HG03045 (cell line): ENCODE measurements around the gene SPEN.

Experiments
- ATAC-seq: cut with Tn5 transposase; IDR thresholded peaks from one replicate; pipeline ENCODE4 v1.9.1; 2021; ENCODE audit warnings: mild to moderate bottlenecking, moderate library complexity; ENCODE audit not compliant: unreplicated experiment

The SPEN gene

GRCh38 chr1:15957221-15958095 lies 110.0 kb downstream of the SPEN start:
- ATAC-seq = no peak

GRCh38 chr1:15958111-15958510 lies 110.6 kb downstream of the SPEN start:
- no peak for ATAC-seq

- no peak for ATAC-seq
These were observed 111.3 kb downstream of the SPEN start for GRCh38 chr1:15958793-15959192.

DNA sequence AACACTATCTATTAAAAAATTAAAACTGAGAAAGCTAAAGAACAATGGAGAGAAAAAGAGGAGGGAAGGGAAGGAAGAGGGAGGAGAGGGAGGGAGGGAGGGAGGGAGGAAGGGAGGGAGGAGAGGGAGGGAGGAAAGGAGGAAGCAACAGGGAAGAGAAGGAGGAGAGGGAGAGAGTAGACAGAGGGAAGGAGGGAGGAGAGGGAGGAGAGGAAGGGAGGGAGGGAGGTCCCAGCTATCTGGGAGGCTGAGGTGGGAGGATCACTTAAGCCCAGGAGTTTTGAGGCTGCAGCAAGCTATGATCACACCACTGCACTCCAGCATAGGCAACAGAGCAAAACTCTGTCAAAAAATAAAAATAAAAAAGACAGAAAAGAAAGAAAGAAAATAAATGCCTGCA lies 111.9 kb downstream of the SPEN start:
- ATAC-seq = no peak

DNA sequence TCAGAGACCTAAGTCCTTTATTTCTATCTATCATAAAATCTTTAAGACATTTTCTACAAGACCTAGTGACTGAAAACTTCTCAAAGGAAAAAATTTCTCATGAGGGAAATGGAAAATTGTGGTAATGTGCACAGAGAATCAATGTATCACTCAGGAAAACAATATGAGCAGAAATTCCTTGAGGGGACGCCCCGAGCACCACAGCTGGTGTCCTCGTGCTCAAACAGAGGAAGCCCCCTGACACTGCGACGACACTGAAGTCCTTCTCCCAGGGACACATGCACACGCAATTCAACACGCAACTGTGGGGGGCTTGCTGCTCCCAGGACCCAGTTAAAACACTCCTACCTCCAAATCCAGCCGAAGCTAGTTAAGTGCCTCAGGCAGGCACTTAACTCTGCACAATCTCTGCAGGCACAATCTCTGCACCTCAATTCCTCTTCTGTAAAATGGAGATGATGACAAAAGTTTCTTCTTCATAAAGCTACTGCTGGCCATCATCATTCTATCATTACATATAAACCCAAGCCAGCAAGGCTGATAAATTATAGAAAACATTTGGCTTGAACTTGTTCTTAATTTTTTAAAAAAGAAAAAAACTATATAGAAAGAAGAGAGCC lies 112.4 kb downstream of the SPEN start:
- no peak for ATAC-seq

- ATAC-seq = no peak
These were observed 113.3 kb downstream of the SPEN start for GRCh38 chr1:15960808-15961207.

DNA sequence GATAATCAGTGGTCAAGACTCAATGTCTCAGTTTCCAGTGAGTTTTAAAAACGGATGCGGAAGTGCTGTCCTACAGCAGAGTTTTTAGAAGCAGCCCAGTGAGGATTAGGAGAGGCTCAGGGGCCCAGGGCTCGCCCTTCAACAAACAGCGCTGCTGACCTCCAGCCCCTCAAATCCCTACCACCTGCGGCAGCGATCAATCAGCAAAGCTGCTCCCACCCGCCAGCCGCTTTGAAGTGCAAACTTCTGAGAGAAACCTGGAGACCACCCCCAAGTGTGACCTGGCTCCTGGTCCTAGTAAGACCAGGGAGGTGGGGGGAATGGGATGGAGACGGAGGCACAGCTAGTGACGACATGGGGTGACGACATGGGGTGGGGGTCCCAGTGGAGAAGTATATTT lies 114.0 kb downstream of the SPEN start:
- ATAC-seq = no peak

DNA sequence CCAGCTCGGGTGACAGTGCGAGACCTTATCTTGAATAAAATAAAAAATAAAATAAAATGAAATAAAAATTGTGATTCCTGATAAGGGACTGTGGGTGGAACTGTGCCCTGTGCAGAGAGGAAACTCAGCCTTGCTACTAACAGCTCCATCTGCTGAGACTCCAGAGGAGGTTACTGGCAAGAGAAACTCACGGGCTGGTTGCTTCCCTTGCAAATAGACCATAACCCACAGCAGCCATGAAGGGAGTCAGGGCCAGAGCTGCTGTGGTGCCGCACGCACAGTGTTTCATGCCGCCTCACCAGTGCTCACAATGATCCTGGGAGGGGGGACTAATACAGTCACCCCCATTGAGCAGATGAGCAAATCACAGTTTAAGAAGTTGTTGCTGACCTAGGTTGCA lies 114.7 kb downstream of the SPEN start:
- ATAC-seq = no peak

GRCh38 chr1:15962671-15963362 lies 115.3 kb downstream of the SPEN start:
- no peak for ATAC-seq

DNA sequence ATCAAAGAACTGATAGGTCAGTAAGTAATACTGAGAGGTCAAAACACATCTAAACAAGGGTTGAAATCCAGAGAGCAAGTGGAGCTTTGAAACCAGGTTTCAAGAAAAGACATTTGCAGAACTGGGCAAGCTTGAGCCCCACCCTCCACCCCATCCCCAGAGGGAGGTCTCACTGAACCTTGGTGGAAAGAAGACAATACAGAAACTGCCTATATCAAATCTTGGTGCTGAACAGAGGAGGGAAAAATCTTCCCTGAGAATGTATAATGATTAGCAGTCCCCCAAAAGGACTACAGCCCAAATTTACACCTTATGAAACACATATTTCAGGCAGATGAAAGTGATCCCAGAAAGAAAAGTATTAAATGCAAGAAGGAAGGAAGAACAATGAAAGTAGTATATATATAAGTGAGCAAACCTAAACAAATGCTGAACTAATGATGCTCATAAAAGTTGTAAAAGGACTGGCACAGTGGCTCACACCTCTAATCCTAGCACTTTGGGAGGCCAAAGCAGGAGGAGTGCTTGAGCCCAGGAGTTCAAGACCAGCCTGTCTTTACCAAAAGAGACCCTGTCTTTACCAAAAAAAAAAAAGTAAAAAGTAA lies 116.0 kb downstream of the SPEN start:
- no peak for ATAC-seq

- no peak for ATAC-seq
These were observed 116.6 kb downstream of the SPEN start for GRCh38 chr1:15963968-15964648.

DNA sequence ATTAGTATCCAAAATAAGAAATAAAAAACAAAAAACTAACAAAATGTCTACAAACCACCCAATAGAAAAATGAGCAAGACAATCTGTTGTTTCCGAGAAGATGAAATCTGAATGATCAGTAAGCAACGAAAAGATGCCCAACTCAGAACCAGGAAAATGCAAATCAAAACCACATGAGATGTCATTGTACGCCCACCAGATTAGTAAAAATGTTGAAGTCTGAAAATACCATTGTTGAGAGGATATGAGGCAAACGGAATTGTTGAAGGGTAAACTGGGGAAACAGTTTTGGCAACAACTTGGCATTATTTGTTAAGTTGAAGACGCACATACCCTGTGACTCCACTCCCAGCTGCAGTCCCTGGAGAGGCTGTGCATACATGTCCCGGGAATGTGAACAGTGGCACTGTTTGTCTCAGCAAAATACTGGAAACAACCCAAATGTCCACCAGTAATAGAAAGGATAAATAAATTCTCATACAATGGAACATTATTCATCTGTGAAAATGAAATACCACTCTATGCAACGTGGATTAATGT lies 117.8 kb downstream of the SPEN start:
- ATAC-seq = no peak

GRCh38 chr1:15966081-15966955 lies 118.8 kb downstream of the SPEN start:
- ATAC-seq = peak; percentile 67

- no peak for ATAC-seq
These were observed 119.4 kb downstream of the SPEN start for GRCh38 chr1:15966956-15967344.

- ATAC-seq = no peak
These were observed 120.7 kb downstream of the SPEN start for GRCh38 chr1:15968172-15968571.

GRCh38 chr1:15969321-15969880 lies 121.9 kb downstream of the SPEN start:
- no peak for ATAC-seq

DNA sequence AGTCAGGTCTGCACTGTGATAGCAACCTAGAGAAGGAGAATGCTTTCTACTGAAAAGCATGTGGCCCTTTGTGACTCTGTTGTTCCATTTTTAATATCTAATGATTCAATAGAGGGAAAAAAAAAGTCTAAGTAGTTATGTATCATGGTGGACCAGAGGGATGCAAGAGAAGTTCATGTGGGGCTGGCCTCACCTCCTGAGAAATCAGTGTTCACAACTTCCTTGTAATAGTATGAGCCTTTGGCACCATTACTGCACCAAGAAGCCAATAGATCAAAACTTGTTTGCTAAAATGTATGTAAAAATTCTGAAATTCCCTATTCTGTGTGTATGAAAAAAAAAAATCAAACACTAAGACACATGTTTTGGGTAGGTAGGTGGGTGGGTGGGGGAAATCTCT lies 123.4 kb downstream of the SPEN start:
- no peak for ATAC-seq

DNA sequence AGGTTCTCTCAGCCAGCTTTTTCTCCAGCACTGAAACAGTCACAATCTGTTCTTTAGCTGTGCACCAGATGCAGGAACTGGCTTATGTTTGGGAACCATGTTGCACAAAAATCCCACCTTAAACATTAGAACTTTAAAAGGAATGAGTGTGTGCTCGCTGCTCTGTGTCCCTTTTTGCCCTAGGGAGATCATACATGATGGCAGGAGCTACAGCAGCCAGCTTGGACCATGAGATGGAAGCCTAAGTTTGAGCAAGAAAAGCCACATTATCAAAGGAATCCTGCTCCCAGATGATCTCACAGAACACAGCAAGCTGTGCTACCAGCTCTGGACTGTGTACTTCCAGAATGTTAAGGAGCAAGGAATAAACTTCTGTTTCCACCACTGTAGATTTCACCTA lies 124.9 kb downstream of the SPEN start:
- ATAC-seq = no peak

DNA sequence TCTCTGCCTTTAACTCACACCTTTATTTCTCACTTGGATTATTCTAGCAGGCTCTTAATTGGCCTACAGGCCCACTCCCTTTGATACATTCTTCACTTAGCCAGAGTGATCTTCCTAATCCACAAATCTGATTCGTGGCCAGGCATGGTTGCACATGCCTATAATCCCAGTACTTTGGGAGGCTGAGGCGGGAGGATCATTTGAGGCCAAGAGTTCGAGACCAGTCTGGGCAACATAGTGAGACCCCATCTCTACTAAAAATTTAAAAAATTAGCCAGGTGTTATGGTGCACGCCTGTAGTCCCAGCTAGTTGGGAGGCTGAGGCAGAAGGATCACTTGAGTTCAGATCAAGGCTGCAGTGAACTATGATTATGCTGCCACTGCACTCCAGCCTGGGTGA lies 126.3 kb downstream of the SPEN start:
- ATAC-seq = no peak
